WTC11 (cell line): ENCODE results near the gene PNMA8A. TPM values are rescaled to one million over a fixed set of nuclear protein-coding genes. Genes with fewer than 3 reads are reported as not detected.

Experiments
- ATAC-seq: fragments of 200-7000 bp; cut with Tn5 transposase; 2 replicates; pipeline ENCODE4 v1.10.0; 2021; ENCODE audit warnings: mild to moderate bottlenecking, moderate library complexity
- CTCF ChIA-PET: fragments of 300-600 bp; sonication (Branson Sonifier 250); formaldehyde crosslinking; loops from one replicate; lab custom pipeline; 2021; ENCODE audit warnings: antibody characterized with exemption; lab: Charles Lee
- POLR2A ChIA-PET: fragments of 350-600 bp; sonication (Branson Sonifier 250); formaldehyde crosslinking; loops from one replicate; lab custom pipeline; 2021; ENCODE audit warnings: antibody characterized with exemption; lab: Charles Lee
- DNase-seq: peaks from one replicate; pipeline ENCODE4 v3.0.0; 2021; ENCODE audit warnings: low spot score
- H3K27ac Mint-ChIP-seq: 2 replicates; pipeline ENCODE4 v1.8.0; 2021; ENCODE audit warnings: mixed read lengths
- H3K27me3 Mint-ChIP-seq: 2 replicates; pipeline ENCODE4 v1.8.0; 2021; ENCODE audit warnings: low read depth, mild to moderate bottlenecking, moderate library complexity, mixed read lengths
- H3K36me3 Mint-ChIP-seq: 2 replicates; pipeline ENCODE4 v1.8.0; 2021; ENCODE audit warnings: mixed read lengths
- H3K4me1 Mint-ChIP-seq: 2 replicates; pipeline ENCODE4 v1.8.0; 2022; ENCODE audit warnings: mixed read lengths
- H3K4me3 Mint-ChIP-seq: 2 replicates; pipeline ENCODE4 v1.8.0; 2021; ENCODE audit warnings: mild to moderate bottlenecking, moderate library complexity, mixed read lengths
- H3K9me3 Mint-ChIP-seq: 2 replicates; pipeline ENCODE4 v1.8.0; 2021; ENCODE audit warnings: mixed read lengths
- E2F1 ChIP-seq: sonication (generic); formaldehyde crosslinking; IDR thresholded peaks from 2 replicates; pipeline ENCODE4 v1.8.0; 2022; ENCODE audit warnings: mild to moderate bottlenecking, missing genetic modification reagents
- ETV6 ChIP-seq: sonication (generic); formaldehyde crosslinking; IDR thresholded peaks from 2 replicates; pipeline ENCODE4 v1.8.1; 2022; ENCODE audit warnings: mild to moderate bottlenecking, missing genetic modification reagents
- NFYB ChIP-seq: sonication (generic); formaldehyde crosslinking; conservative IDR thresholded peaks from 2 replicates; pipeline ENCODE4 v1.8.0; 2022; ENCODE audit warnings: low read depth, missing genetic modification reagents
- PREB ChIP-seq: sonication (generic); formaldehyde crosslinking; IDR thresholded peaks from 2 replicates; pipeline ENCODE4 v1.8.1; 2022; ENCODE audit warnings: mild to moderate bottlenecking, missing genetic modification reagents, moderate library complexity, borderline replicate concordance
- SMAD3 ChIP-seq: sonication (generic); formaldehyde crosslinking; IDR thresholded peaks from 2 replicates; pipeline ENCODE4 v1.8.0; 2022; ENCODE audit warnings: missing genetic modification reagents, mild to moderate bottlenecking, borderline replicate concordance
- ZBTB43 ChIP-seq: sonication (generic); formaldehyde crosslinking; IDR thresholded peaks from 2 replicates; pipeline ENCODE4 v1.8.1; 2023; ENCODE audit warnings: mild to moderate bottlenecking, missing genetic modification reagents
- ZNF416 ChIP-seq: fragments of 250-450 bp; sonication (Bioruptor Pico); IDR thresholded peaks from 2 replicates; pipeline ENCODE4 v1.9.0; 2021; ENCODE audit warnings: mild to moderate bottlenecking, inconsistent platforms
- total RNA-seq: library from RNA; stranded (reverse); gene quantifications from 3 replicates; pipeline ENCODE4 v1.2.3, GENCODE V29; 2021
- TF ChIP-seq, protein P1 (sequence below): sonication (generic); formaldehyde crosslinking; IDR thresholded peaks from 2 replicates; pipeline ENCODE4 v1.8.1; 2023; ENCODE audit warnings: mild to moderate bottlenecking, missing genetic modification reagents
- TF ChIP-seq, protein P2 (sequence below): sonication (generic); formaldehyde crosslinking; IDR thresholded peaks from 2 replicates; pipeline ENCODE4 v1.8.0; 2022; ENCODE audit warnings: missing genetic modification reagents

The PNMA8A gene
- total RNA-seq, 1 experiment from 2014 or later: 25.4 TPM

DNA sequence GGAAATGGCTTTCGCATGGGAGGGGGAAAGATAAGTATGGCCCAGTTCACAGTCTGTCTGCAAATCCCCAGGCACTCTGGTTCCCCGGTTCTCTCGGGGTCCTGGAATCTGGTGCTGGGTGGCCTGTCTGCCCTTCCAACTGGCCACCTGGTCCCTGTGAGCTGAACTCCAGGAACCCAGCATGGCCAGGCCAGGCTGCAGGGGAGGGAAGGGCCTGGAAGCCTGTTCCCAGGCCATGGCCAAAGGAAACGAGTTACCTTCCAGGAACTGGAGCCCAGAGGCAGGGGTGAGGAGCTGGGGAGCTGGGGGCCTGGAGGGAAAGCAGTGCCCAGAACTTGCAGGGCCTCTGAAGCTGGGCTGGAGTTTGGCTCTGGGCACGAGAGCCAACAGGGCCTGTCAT is 23.5 kb downstream of the PNMA8A start:
- POLR2A ChIA-PET: no interaction called here
- H3K27me3 Mint-ChIP-seq: peaks cover 3% of the 10 kb centered on the region
- no peak for DNase-seq
- TF ChIP-seq, protein P1, sequence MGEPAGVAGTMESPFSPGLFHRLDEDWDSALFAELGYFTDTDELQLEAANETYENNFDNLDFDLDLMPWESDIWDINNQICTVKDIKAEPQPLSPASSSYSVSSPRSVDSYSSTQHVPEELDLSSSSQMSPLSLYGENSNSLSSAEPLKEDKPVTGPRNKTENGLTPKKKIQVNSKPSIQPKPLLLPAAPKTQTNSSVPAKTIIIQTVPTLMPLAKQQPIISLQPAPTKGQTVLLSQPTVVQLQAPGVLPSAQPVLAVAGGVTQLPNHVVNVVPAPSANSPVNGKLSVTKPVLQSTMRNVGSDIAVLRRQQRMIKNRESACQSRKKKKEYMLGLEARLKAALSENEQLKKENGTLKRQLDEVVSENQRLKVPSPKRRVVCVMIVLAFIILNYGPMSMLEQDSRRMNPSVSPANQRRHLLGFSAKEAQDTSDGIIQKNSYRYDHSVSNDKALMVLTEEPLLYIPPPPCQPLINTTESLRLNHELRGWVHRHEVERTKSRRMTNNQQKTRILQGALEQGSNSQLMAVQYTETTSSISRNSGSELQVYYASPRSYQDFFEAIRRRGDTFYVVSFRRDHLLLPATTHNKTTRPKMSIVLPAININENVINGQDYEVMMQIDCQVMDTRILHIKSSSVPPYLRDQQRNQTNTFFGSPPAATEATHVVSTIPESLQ (CRISPR knock-in tag): no peak
- TF ChIP-seq ETV6 (no peak), ZBTB43 (CRISPR knock-in tag) (no peak)
- TF ChIP-seq, all 79 proteins: peak for 0
- CTCF ChIA-PET: interaction anchor here (1.4 kb wide), 1 partner anchor 81 kb away, joined by 4 read pairs; no protein-coding TSS in a partner anchor
- Mint-ChIP-seq H3K4me3 (no peak overlapping the region), H3K36me3 (peaks cover 7% of the 10 kb centered on the region; the same call in 1 of the 2 replicates), H3K9me3 (peaks cover 9% of the 10 kb centered on the region), H3K4me1 (no peaks in the 10 kb centered on the region), H3K27ac (no peak overlapping the region)
- no peak for ATAC-seq

DNA sequence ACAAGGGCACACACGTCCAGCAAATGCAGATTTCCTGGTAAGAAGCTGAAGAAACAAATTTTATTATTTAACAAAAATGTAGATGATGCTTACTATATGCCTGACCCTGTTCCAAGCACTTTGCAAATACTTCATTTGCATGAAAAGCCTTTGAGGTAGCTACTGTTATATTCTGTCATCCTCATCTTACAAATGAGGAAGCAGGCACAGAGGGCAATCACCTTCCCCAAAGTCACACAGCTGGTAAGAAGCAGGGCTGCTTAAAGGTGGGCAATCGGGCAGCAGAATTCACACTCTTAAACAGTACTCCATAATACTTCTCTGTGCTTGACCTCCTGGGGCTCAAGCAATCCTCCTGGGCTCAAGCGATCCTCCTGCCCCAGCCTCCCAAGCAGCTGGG is 24.4 kb downstream of the PNMA8A start:
- peaks cover 9% of the 10 kb centered on the region for H3K9me3 Mint-ChIP-seq
- POLR2A ChIA-PET: no interaction called here
- no peak for DNase-seq
- TF ChIP-seq SMAD3 (CRISPR knock-in tag): no peak
- no peak for TF ChIP-seq ZNF416
- no peak for TF ChIP-seq PREB (CRISPR knock-in tag)
- TF ChIP-seq, protein P2, sequence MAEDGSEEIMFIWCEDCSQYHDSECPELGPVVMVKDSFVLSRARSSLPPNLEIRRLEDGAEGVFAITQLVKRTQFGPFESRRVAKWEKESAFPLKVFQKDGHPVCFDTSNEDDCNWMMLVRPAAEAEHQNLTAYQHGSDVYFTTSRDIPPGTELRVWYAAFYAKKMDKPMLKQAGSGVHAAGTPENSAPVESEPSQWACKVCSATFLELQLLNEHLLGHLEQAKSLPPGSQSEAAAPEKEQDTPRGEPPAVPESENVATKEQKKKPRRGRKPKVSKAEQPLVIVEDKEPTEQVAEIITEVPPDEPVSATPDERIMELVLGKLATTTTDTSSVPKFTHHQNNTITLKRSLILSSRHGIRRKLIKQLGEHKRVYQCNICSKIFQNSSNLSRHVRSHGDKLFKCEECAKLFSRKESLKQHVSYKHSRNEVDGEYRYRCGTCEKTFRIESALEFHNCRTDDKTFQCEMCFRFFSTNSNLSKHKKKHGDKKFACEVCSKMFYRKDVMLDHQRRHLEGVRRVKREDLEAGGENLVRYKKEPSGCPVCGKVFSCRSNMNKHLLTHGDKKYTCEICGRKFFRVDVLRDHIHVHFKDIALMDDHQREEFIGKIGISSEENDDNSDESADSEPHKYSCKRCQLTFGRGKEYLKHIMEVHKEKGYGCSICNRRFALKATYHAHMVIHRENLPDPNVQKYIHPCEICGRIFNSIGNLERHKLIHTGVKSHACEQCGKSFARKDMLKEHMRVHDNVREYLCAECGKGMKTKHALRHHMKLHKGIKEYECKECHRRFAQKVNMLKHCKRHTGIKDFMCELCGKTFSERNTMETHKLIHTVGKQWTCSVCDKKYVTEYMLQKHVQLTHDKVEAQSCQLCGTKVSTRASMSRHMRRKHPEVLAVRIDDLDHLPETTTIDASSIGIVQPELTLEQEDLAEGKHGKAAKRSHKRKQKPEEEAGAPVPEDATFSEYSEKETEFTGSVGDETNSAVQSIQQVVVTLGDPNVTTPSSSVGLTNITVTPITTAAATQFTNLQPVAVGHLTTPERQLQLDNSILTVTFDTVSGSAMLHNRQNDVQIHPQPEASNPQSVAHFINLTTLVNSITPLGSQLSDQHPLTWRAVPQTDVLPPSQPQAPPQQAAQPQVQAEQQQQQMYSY (CRISPR knock-in tag): no peak
- no peak for TF ChIP-seq NFYB
- TF ChIP-seq, all 79 proteins: peak for 0
- Mint-ChIP-seq H3K27me3 (peaks cover 3% of the 10 kb centered on the region), H3K36me3 (peaks cover 7% of the 10 kb centered on the region; the same call in 1 of the 2 replicates), H3K4me3 (no peak overlapping the region), H3K27ac (no peak overlapping the region), H3K4me1 (no peaks in the 10 kb centered on the region)
- ATAC-seq: no peak
- CTCF ChIA-PET: interaction anchor here (1.4 kb wide), 1 partner anchor 82 kb away, joined by 4 read pairs; no protein-coding TSS in a partner anchor

GRCh38 chr19:46446021-46446420 is 25.3 kb downstream of the PNMA8A start:
- Mint-ChIP-seq H3K27ac (no peak overlapping the region), H3K4me3 (no peak overlapping the region), H3K4me1 (no peaks in the 10 kb centered on the region), H3K9me3 (peaks cover 9% of the 10 kb centered on the region), H3K27me3 (peaks cover 3% of the 10 kb centered on the region), H3K36me3 (peaks cover 7% of the 10 kb centered on the region; the same call in 1 of the 2 replicates)
- TF ChIP-seq E2F1 (CRISPR knock-in tag): no peak
- DNase-seq (no peak), ATAC-seq (no peak)
- POLR2A ChIA-PET: no interaction called here
- CTCF ChIA-PET: interaction anchor here (1.1 kb wide), 1 partner anchor 50 kb away, joined by 4 read pairs; no protein-coding TSS in a partner anchor
